ENCODE results near the gene TMEM25.
"Not testable (repeated sequence)": the region's sequence is repeated elsewhere in the genome, so short reads cannot be mapped to it uniquely, and the experiment has no call there.

TMEM25 gene

GRCh38 chr11:118530683-118531596 is at the start of gene TMEM25:
TSS of gene TMEM25 (plus strand) at chr11:118531192. CDS start at chr11:118531802, 610 bp downstream.
- peak; percentile 36 for DNase-seq (ENCODE audit: low read depth)
- peak within 1 kb of the TSS; percentile 60 for H3K4me3 ChIP-seq (replicated peaks; ENCODE audit: low read depth, low read length)
- TF ChIP-seq CTCF (IDR thresholded peaks at IDR 0.05; ENCODE audit: low read length, missing control alignments) = no peak

GRCh38 chr11:118481238-118481637 is 49.8 kb upstream of the TMEM25 start:
- not testable (repeated sequence) for H3K4me3 ChIP-seq (replicated peaks; ENCODE audit: low read depth, low read length)

GRCh38 chr11:118484405-118484804 is 46.6 kb upstream of the TMEM25 start:
- TF ChIP-seq CTCF (IDR thresholded peaks at IDR 0.05; ENCODE audit: low read length, missing control alignments) = no peak
- H3K4me3 ChIP-seq (replicated peaks; ENCODE audit: low read depth, low read length) = no peak overlapping the region
- no peak for DNase-seq (ENCODE audit: low read depth)

More at GRCh38 chr11:118481238-118481637, 49.8 kb upstream of the TMEM25 start:
- not testable (repeated sequence) for DNase-seq (ENCODE audit: low read depth)

- peak; percentile 17 for TF ChIP-seq CTCF (IDR thresholded peaks at IDR 0.05; ENCODE audit: low read length, missing control alignments)
- H3K4me3 ChIP-seq (replicated peaks; ENCODE audit: low read depth, low read length) = no peak overlapping the region
- peak; percentile 4 for DNase-seq (ENCODE audit: low read depth)
Observed at GRCh38 chr11:118485273-118485672, 45.7 kb upstream of the TMEM25 start.

- peak; percentile 86 for TF ChIP-seq CTCF (IDR thresholded peaks at IDR 0.05; ENCODE audit: low read length, missing control alignments)
- peak; percentile 88 for DNase-seq (ENCODE audit: low read depth)
- no peak overlapping the region for H3K4me3 ChIP-seq (replicated peaks; ENCODE audit: low read depth, low read length)
Observed at GRCh38 chr11:118488480-118489109, 42.4 kb upstream of the TMEM25 start.

- no peak for TF ChIP-seq CTCF (IDR thresholded peaks at IDR 0.05; ENCODE audit: low read length, missing control alignments)
- DNase-seq (ENCODE audit: low read depth) = no peak
- H3K4me3 ChIP-seq (replicated peaks; ENCODE audit: low read depth, low read length) = no peak overlapping the region
Observed at GRCh38 chr11:118491041-118491440, 40.0 kb upstream of the TMEM25 start.

- DNase-seq (ENCODE audit: low read depth) = peak; percentile 36
- no peak for TF ChIP-seq CTCF (IDR thresholded peaks at IDR 0.05; ENCODE audit: low read length, missing control alignments)
Observed at GRCh38 chr11:118497831-118498230, 33.2 kb upstream of the TMEM25 start.

More at GRCh38 chr11:118497831-118498230, 33.2 kb upstream of the TMEM25 start:
- no peak overlapping the region for H3K4me3 ChIP-seq (replicated peaks; ENCODE audit: low read depth, low read length)
